Liver (tissue), 9 donors: ENCODE data around the gene SIPA1L3. TPM values are rescaled to one million over a fixed set of nuclear protein-coding genes. Genes with fewer than 3 reads are reported as not detected.
A peak's percentile ranks its signal among the peaks of the same experiment; 100 is the strongest.
"Not testable (repeated sequence)": the region's sequence is repeated elsewhere in the genome, so short reads cannot be mapped to it uniquely, and the experiment has no call there.

ENCODE experiments used
- DNase-seq: peaks from one replicate; pipeline ENCODE4 v3.0.0-alpha.2; 2017; ENCODE audit warnings: low spot score
- H3K27ac ChIP-seq, 2 donors: one replicate each; pipeline ENCODE4 v1.7.0; 2013; ENCODE audit warnings: inconsistent platforms in 2 of 2, low read length in 2 of 2, control low read depth in 1 of 2, low read depth in 1 of 2, mild to moderate bottlenecking in 1 of 2
- H3K27me3 ChIP-seq, 4 donors: one replicate each; pipeline versions ENCODE4 v1.6.1 to v1.7.0; 2013; ENCODE audit warnings: low read length in 3 of 4, inconsistent platforms in 1 of 4, mild to moderate bottlenecking in 1 of 4, moderate library complexity in 1 of 4; ENCODE audit not compliant: control insufficient read depth in 4 of 4, insufficient read depth in 4 of 4
- H3K36me3 ChIP-seq, 4 donors: one replicate each; pipeline versions ENCODE4 v1.6.1 to v1.7.0; 2013; ENCODE audit warnings: low read length in 3 of 4, mild to moderate bottlenecking in 3 of 4, low read depth in 1 of 4, moderate library complexity in 1 of 4; ENCODE audit not compliant: control insufficient read depth in 4 of 4, insufficient read depth in 3 of 4
- H3K4me1 ChIP-seq, 4 donors: one replicate each; pipeline versions ENCODE4 v1.6.1 to v1.7.0; 2013; ENCODE audit warnings: low read length in 3 of 4, mild to moderate bottlenecking in 3 of 4, moderate library complexity in 1 of 4; ENCODE audit not compliant: control insufficient read depth in 4 of 4, insufficient read depth in 4 of 4
- H3K4me3 ChIP-seq, 3 donors: one replicate each; pipeline versions ENCODE4 v1.6.1 to v1.7.0; 2013; ENCODE audit warnings: low read length in 3 of 3, control low read depth in 1 of 3, low read depth in 1 of 3, mild to moderate bottlenecking in 1 of 3
- H3K9ac ChIP-seq, 2 donors: one replicate each; pipeline ENCODE4 v1.7.0; 2013; ENCODE audit warnings: low read length in 2 of 2, mild to moderate bottlenecking in 2 of 2, moderate library complexity in 2 of 2, control low read depth in 1 of 2, low read depth in 1 of 2
- H3K9me3 ChIP-seq, 4 donors: one replicate each; pipeline versions ENCODE4 v1.6.1 to v1.7.0; 2013; ENCODE audit warnings: low read length in 3 of 4; ENCODE audit not compliant: control insufficient read depth in 4 of 4
- EGR1 ChIP-seq, 2 donors: IDR thresholded peaks; 2 replicates each; pipeline ENCODE4 v1.6.1; 2016 to 2018; ENCODE audit warnings: antibody characterized with exemption in 2 of 2, low read depth in 2 of 2
- FOXA1 ChIP-seq: IDR thresholded peaks from 2 replicates; pipeline ENCODE4 v1.6.1; 2016; ENCODE audit warnings: antibody characterized with exemption
- HNF4G ChIP-seq: IDR thresholded peaks from 2 replicates; pipeline ENCODE4 v1.6.1; 2016; ENCODE audit warnings: antibody characterized with exemption
- WGBS: extraction: QIAGEN DNeasy Blood & Tissue Kit; methylation state at CpG from one replicate; pipeline ENCODE4 v1.1.7; 2013; 5-methylcytosine and 5-hydroxymethylcytosine counted together
- polyA plus RNA-seq, 2 donors: library from polyadenylated mRNA; stranded (reverse) in 1 of 2; unstranded in 1 of 2; fragments of 200-250 nt in 1 of 2; fragments of >200 nt in 1 of 2; fragmentation: Nextera tagmentation in 1 of 2; extraction: Ambion mirVana in 1 of 2; gene quantifications; one replicate each; pipeline versions ENCODE4 v1.2.1 to v1.2.3, GENCODE V29; 2013 to 2015
- total RNA-seq, 2 donors: library from RNA; depleted of rRNA; stranded (reverse); fragments of >200 nt; gene quantifications; one replicate each; pipeline ENCODE4 v1.2.3, GENCODE V29; 2014
- TF ChIP-seq, protein P1 (sequence below): IDR thresholded peaks from 2 replicates; pipeline ENCODE4 v1.6.1; 2016; ENCODE audit warnings: antibody characterized with exemption
- TF ChIP-seq, protein P2 (sequence below): IDR thresholded peaks from 2 replicates; pipeline ENCODE4 v1.6.1; 2016; ENCODE audit warnings: antibody characterized with exemption
- TF ChIP-seq, protein P3 (sequence below): IDR thresholded peaks from 2 replicates; pipeline ENCODE4 v1.6.1; 2016; ENCODE audit warnings: antibody characterized with exemption
- TF ChIP-seq, protein P4 (sequence below): IDR thresholded peaks from 2 replicates; pipeline ENCODE4 v1.6.1; 2016; ENCODE audit warnings: antibody characterized with exemption, mild to moderate bottlenecking
- donor health status: healthy.
- donor health status: healthy.
- donor health status: healthy.
- donor health status: healthy.
- donor health status: healthy.

Gene SIPA1L3
- total and polyA plus RNA-seq, 4 donors, result 2.4 to 10.0 (median 4.4) TPM

DNA sequence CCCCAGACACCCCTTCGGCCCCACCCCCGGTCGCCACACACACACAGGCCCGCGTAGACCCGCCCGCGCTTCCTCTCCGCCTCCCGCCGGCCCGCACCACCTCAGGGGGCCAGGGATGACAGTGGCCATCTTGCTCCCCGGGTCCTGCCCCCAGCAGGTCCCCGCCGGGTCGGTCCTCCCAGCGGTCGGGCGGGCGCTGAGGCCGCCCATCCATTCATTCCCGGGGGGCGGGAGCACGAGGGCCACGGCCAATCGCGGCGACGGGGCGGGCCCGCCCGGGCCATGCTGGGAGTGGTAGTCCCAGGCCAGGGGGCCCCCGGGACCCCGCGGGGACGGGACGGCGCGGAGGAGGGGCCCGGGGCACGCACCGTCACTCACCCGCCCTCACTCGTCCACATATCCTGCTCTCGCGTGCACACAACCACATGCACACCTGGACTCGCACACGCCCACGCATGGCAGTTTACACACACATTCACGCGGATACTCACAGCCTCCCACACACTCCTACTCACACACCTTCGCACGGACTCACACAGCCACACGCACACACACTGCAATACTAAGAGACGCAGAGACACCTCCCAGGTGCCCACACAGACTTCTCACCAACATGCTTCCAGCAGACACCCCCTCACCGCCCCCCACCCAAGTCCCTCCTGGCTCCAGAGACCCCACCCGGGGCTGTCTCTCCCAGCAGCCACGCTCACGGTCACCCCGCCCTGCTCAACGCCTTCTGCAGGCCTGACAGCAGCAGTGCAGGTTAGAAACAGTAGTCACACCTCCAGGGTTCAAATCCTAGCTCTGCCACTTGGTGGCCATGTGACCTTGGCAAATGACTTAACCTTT, 317.2 kb downstream of the SIPA1L3 start, which contains the start of gene DPF1:
DPF1 (minus strand) TSS at position 209 of the 849 bp plus-strand sequence; CDS start at position 129, 80 bp downstream.
- Histone ChIP-seq H3K36me3 (no peaks in the 10 kb centered on the region), H3K9ac (no peak within 1 kb of the TSS), H3K27me3 (peaks cover 3 to 19% (median 8%) of the 10 kb centered on the region in 4 donors), H3K4me1 (peaks cover 0 to 10% (median 5%) of the 10 kb centered on the region in 4 donors), H3K27ac (no peak within 1 kb of the TSS), H3K4me3 (peak within 1 kb of the TSS in 1 of 3 donors; percentile 45), H3K9me3 (no peaks in the 10 kb centered on the region)
- 5% methylated on average over 61 of the region's 61 CpGs for WGBS
- DNase-seq, result peak; percentile 54
- TF ChIP-seq, protein P1, sequence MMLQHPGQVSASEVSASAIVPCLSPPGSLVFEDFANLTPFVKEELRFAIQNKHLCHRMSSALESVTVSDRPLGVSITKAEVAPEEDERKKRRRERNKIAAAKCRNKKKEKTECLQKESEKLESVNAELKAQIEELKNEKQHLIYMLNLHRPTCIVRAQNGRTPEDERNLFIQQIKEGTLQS, result no peak
- TF ChIP-seq EGR1 (IDR thresholded peaks at IDR 0.05; ENCODE audit: low read depth in 2 of 2) (peak in 1 of 2 donors; percentile 48), HNF4G (no peak)
- TF ChIP-seq, protein P2, sequence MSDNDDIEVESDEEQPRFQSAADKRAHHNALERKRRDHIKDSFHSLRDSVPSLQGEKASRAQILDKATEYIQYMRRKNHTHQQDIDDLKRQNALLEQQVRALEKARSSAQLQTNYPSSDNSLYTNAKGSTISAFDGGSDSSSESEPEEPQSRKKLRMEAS, result no peak
- TF ChIP-seq, protein P3, sequence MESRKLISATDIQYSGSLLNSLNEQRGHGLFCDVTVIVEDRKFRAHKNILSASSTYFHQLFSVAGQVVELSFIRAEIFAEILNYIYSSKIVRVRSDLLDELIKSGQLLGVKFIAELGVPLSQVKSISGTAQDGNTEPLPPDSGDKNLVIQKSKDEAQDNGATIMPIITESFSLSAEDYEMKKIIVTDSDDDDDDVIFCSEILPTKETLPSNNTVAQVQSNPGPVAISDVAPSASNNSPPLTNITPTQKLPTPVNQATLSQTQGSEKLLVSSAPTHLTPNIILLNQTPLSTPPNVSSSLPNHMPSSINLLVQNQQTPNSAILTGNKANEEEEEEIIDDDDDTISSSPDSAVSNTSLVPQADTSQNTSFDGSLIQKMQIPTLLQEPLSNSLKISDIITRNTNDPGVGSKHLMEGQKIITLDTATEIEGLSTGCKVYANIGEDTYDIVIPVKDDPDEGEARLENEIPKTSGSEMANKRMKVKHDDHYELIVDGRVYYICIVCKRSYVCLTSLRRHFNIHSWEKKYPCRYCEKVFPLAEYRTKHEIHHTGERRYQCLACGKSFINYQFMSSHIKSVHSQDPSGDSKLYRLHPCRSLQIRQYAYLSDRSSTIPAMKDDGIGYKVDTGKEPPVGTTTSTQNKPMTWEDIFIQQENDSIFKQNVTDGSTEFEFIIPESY, result no peak
- TF ChIP-seq, protein P4, sequence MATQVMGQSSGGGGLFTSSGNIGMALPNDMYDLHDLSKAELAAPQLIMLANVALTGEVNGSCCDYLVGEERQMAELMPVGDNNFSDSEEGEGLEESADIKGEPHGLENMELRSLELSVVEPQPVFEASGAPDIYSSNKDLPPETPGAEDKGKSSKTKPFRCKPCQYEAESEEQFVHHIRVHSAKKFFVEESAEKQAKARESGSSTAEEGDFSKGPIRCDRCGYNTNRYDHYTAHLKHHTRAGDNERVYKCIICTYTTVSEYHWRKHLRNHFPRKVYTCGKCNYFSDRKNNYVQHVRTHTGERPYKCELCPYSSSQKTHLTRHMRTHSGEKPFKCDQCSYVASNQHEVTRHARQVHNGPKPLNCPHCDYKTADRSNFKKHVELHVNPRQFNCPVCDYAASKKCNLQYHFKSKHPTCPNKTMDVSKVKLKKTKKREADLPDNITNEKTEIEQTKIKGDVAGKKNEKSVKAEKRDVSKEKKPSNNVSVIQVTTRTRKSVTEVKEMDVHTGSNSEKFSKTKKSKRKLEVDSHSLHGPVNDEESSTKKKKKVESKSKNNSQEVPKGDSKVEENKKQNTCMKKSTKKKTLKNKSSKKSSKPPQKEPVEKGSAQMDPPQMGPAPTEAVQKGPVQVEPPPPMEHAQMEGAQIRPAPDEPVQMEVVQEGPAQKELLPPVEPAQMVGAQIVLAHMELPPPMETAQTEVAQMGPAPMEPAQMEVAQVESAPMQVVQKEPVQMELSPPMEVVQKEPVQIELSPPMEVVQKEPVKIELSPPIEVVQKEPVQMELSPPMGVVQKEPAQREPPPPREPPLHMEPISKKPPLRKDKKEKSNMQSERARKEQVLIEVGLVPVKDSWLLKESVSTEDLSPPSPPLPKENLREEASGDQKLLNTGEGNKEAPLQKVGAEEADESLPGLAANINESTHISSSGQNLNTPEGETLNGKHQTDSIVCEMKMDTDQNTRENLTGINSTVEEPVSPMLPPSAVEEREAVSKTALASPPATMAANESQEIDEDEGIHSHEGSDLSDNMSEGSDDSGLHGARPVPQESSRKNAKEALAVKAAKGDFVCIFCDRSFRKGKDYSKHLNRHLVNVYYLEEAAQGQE, result no peak

DNA sequence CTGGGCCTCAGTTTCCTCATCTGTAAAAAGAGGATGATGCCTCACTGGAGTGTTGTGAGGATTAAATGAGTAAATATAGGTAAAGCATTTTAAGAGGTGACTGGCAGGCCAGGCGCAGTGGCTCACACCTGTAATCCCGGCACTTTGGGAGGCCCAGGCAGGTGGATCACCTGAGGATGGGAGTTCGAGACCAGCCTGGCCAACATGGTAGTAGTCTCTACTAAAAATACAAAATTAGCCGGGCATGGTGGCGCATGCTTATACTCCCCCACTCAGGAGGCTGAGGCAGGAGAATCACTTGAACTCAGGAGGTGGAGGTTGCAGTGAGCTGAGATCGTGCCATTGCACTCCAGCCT, 317.8 kb downstream of the SIPA1L3 start:
- Histone ChIP-seq H3K4me1 (peaks cover 0 to 10% (median 5%) of the 10 kb centered on the region in 4 donors), H3K27me3 (peaks cover 3 to 19% (median 8%) of the 10 kb centered on the region in 4 donors)
- H3K4me3 ChIP-seq, H3K27ac ChIP-seq, DNase-seq, H3K36me3 ChIP-seq, H3K9me3 ChIP-seq, H3K9ac ChIP-seq: not testable (repeated sequence)
- 88% methylated on average over 6 of the region's 6 CpGs for WGBS

DNA sequence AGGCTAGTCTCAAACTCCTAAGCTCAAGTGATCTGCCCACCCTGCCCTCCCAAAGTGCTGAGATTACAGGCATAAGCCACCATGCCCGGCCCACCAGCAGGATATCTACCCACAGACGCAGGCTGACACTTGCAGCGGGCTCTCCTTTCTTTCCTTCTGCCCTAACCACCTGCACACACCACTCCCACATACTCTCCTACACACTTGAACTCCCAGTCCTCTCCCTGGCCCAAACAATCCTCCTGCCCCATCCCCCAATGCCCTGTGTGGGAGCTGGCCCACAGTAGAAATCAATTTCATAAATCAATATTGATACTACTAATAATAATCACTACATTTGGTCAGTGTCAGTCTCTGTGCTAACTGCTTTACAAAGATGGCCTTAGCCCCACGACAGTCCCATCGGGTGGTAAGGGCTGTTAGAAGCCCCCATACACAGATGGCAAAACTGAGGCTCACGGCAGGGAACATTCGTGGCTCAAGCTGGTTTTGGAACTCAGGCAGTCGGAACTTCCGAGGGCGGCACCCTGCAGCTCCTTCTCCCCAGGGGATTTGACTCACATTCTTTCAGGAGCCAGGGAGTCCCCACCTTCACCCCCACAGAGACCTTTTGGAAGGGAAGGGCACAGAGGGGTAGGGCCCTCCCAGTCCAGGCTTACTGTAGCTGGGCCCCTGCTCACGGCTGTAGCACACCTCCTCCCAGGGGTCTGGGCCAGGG, 320.4 kb downstream of the SIPA1L3 start:
- Histone ChIP-seq H3K27ac (no peak overlapping the region), H3K9ac (no peak overlapping the region), H3K9me3 (no peaks in the 10 kb centered on the region), H3K27me3 (peaks cover 3 to 21% (median 8%) of the 10 kb centered on the region in 4 donors), H3K36me3 (no peaks in the 10 kb centered on the region), H3K4me3 (no peak overlapping the region), H3K4me1 (peaks cover 0 to 10% (median 5%) of the 10 kb centered on the region in 4 donors)
- 50% methylated on average over 11 of the region's 11 CpGs for WGBS
- no peak for DNase-seq
- TF ChIP-seq FOXA1, result no peak
